OCI-LY3 (cell line): ENCODE results near the gene CNMD.

ENCODE experiments used
- EZH2phosphoT487 ChIP-seq: fragments of 200-600 bp; shearing (Covaris generic); IDR thresholded peaks from 2 replicates; pipeline ENCODE4 v1.6.1; 2018; ENCODE audit warnings: antibody characterized with exemption, mixed run types, low read depth
- TF ChIP-seq, protein P1 (sequence below): fragments of 200-600, 300-600 bp; sonication (generic); IDR thresholded peaks from 2 replicates; pipeline ENCODE4 v1.5.1; 2014; ENCODE audit warnings: antibody characterized with exemption, low read length, low read depth

DNA sequence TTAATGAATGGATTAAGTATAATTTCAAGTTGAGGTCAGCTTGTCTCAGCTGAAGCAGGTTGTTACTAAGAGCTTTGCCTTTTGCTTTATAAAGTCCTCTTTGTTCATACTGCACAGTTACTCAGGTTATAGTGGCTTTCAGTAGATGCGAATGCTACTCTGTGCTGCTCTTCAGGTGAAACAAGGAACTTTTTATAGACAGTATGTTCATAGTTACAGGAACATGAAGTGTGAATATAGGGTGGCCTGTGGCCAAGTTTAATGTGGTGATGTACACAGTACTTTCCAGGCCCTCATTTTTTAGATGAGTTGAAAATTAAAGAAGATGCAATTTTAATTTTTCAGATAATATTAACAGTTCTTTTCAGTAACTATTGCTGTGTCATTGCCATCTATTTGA lies 66.2 kb downstream of the CNMD start:
- TF ChIP-seq, protein P1, sequence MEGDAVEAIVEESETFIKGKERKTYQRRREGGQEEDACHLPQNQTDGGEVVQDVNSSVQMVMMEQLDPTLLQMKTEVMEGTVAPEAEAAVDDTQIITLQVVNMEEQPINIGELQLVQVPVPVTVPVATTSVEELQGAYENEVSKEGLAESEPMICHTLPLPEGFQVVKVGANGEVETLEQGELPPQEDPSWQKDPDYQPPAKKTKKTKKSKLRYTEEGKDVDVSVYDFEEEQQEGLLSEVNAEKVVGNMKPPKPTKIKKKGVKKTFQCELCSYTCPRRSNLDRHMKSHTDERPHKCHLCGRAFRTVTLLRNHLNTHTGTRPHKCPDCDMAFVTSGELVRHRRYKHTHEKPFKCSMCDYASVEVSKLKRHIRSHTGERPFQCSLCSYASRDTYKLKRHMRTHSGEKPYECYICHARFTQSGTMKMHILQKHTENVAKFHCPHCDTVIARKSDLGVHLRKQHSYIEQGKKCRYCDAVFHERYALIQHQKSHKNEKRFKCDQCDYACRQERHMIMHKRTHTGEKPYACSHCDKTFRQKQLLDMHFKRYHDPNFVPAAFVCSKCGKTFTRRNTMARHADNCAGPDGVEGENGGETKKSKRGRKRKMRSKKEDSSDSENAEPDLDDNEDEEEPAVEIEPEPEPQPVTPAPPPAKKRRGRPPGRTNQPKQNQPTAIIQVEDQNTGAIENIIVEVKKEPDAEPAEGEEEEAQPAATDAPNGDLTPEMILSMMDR = no peak
- TF ChIP-seq EZH2phosphoT487 = no peak
